Pancreas (tissue), 10 donors: ENCODE data around the gene TFEB. TPM values are rescaled to one million over a fixed set of nuclear protein-coding genes. Genes with fewer than 3 reads are reported as not detected.
A peak's percentile ranks its signal among the peaks of the same experiment; 100 is the strongest.

ENCODE experiments used
- ATAC-seq, 4 donors: fragments of 200-7000 bp; cut with Tn5 transposase; one replicate each; pipeline versions ENCODE4 v1.8.0 to v1.9.1; 2020; ENCODE audit warnings: mild to moderate bottlenecking in 4 of 4, moderate library complexity in 4 of 4
- DNase-seq, 6 donors: peaks; one replicate each; pipeline ENCODE4 v3.0.0-alpha.2; 2020
- FAIRE-seq: peaks from 2 replicates; lab custom pipeline; 2012; peaks lifted over from hg19 to GRCh38; lab: Jason Lieb, UNC
- H3K27ac ChIP-seq, 4 donors: fragments of 200-600 bp; sonication (generic); 1 replicate in 3 of 4; 2 replicates in 1 of 4; pipeline versions ENCODE4 v1.5.0 to v1.8.0; 2020
- H3K27me3 ChIP-seq, 4 donors: fragments of 200-600 bp; one replicate each; pipeline ENCODE4 v1.8.0; 2021
- H3K36me3 ChIP-seq, 3 donors: fragments of 200-600 bp; sonication (generic) in 1 of 3; one replicate each; pipeline versions ENCODE4 v1.5.0 to v1.8.0; 2020 to 2021
- H3K4me1 ChIP-seq, 3 donors: fragments of 200-600 bp; one replicate each; pipeline ENCODE4 v1.8.0; 2021
- H3K4me3 ChIP-seq, 4 donors: fragments of 200-600 bp; sonication (generic) in 2 of 4; one replicate each; pipeline versions ENCODE4 v1.5.0 to v1.8.0; 2020 to 2021
- H3K9me3 ChIP-seq, 4 donors: fragments of 200-600 bp; one replicate each; pipeline ENCODE4 v1.8.0; 2021
- WGBS, 2 donors: extraction: QIAGEN DNeasy Blood & Tissue Kit; methylation state at CpG; one replicate each; pipeline ENCODE4 v1.1.7; 2013; 5-methylcytosine and 5-hydroxymethylcytosine counted together
- intact Hi-C, 3 donors: fragments of 100-400 bp; cut with DNase I; formaldehyde crosslinking; loops; one replicate each; pipeline versions ENCODE4 v1.11.1 to v1.14.2; 2022
- polyA plus RNA-seq, 2 donors: library from polyadenylated mRNA; stranded (reverse); fragments of 200-250 nt; gene quantifications; one replicate each; pipeline ENCODE4 v1.2.3, GENCODE V29; 2013
- total RNA-seq, 6 donors: library from RNA; stranded (reverse); fragmentation: NEBNext Ultra II Directional in 4 of 6; extraction: Animal tissue kit (Norgen Biotek cat#: 25700) in 4 of 6; gene quantifications; one replicate each; pipeline versions ENCODE4 v1.2.1 to v1.2.4, GENCODE V29; 2021 to 2023
- TF ChIP-seq, protein P1 (sequence below), 4 donors: fragments of 200-600 bp; sonication (generic) in 3 of 4; IDR thresholded peaks; one replicate each; pipeline versions ENCODE4 v1.5.0 to v1.8.0; 2021; ENCODE audit warnings: antibody characterized with exemption in 4 of 4
- donor health status: healthy with polysubstance abuse.
- donor health status: DM: no; HTN: no; CAD: no; lungs with moderate emphysema.
- donor health status: DM: no; HTN: no; CAD: no.
- donor health status: control.
- donor health status: control.
- donor health status: Bipolar disorder and iron deficiency.
- donor health status: DM: yes; HTN: yes; CAD: no.
- donor health status: DM: no; HTN: no; CAD: no.
- donor health status: DM: no; HTN: no; CAD: no.
- donor health status: DM: yes; HTN: yes; CAD: no.

The TFEB gene
- total and polyA plus RNA-seq, 8 donors: 6.5 to 49.4 (median 11.6) TPM

DNA sequence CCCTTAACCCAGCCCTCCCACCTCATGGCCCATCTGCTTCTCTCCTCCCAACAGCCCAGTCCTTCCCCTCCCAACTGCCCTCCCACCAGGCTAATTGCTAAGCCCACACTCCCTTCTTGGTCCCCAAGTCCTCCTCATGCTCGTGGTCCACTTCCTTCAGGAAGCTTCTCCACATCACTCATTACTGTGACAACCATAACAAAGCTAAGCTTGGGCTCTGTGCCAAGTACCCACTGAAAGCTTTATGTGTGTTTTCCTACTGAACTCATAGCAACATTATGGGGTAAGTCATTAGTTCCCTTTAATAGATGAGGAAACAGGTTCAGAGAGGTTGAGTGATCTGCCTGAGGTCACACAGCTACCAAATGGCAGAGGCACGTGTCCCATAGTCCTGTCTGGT is 28.1 kb upstream of the TFEB start:
- WGBS, 2 donors: 32 to 41% methylated on average over 2 of the region's 2 CpGs
- Histone ChIP-seq H3K9me3 (no peaks in the 10 kb centered on the region), H3K4me1 (no peaks in the 10 kb centered on the region), H3K36me3 (no peaks in the 10 kb centered on the region), H3K27me3 (no peaks in the 10 kb centered on the region), H3K27ac (no peak overlapping the region), H3K4me3 (no peak overlapping the region)
- TF ChIP-seq, protein P1, sequence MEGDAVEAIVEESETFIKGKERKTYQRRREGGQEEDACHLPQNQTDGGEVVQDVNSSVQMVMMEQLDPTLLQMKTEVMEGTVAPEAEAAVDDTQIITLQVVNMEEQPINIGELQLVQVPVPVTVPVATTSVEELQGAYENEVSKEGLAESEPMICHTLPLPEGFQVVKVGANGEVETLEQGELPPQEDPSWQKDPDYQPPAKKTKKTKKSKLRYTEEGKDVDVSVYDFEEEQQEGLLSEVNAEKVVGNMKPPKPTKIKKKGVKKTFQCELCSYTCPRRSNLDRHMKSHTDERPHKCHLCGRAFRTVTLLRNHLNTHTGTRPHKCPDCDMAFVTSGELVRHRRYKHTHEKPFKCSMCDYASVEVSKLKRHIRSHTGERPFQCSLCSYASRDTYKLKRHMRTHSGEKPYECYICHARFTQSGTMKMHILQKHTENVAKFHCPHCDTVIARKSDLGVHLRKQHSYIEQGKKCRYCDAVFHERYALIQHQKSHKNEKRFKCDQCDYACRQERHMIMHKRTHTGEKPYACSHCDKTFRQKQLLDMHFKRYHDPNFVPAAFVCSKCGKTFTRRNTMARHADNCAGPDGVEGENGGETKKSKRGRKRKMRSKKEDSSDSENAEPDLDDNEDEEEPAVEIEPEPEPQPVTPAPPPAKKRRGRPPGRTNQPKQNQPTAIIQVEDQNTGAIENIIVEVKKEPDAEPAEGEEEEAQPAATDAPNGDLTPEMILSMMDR (IDR thresholded peaks at IDR 0.05): no peak
- ATAC-seq (no peak), FAIRE-seq (no peak), DNase-seq (no peak)
- intact Hi-C loops: no loop called here

DNA sequence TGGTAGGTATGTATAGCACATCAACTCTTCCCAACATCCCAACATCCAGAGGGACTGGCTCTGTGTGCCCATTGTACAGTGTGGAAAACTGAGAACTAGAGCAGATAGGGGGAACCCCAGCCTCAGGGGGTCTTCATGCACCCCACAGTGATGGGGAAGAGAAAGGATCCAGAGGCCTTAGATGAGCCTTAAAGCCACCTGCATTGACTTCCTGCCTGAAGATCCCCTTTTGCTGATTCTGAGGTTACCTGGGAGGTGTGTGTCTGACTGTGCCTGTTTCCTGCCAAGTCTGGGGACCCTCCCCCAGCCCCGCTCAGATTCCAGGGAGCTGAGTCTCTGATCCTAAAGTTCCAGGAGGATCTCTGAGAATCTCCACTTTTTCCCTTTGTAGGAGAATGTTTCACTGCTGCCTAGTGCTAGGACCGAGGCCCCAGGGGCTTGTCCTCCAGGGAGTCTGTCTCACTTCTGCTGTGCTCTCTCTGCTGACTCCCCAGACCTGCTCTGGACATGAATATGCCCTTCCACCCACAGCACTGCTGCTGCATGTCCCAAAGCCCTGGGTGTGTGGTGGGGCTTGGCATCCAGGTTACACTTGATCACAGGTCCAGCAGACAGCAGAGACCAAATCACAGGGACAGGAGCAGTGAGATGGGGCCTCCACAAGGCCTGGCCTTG is 24.6 kb upstream of the TFEB start:
- WGBS, 2 donors: 59 to 73% methylated on average over 2 of the region's 2 CpGs
- FAIRE-seq: no peak
- H3K4me3 ChIP-seq: no peak overlapping the region
- no peak for DNase-seq
- intact Hi-C loops: no loop called here
- no peaks in the 10 kb centered on the region for H3K36me3 ChIP-seq
- ATAC-seq: no peak
- no peak overlapping the region for H3K27ac ChIP-seq
- no peaks in the 10 kb centered on the region for H3K4me1 ChIP-seq
- H3K9me3 ChIP-seq: no peaks in the 10 kb centered on the region
- TF ChIP-seq, protein P1 (IDR thresholded peaks at IDR 0.05): no peak
- H3K27me3 ChIP-seq: no peaks in the 10 kb centered on the region

DNA sequence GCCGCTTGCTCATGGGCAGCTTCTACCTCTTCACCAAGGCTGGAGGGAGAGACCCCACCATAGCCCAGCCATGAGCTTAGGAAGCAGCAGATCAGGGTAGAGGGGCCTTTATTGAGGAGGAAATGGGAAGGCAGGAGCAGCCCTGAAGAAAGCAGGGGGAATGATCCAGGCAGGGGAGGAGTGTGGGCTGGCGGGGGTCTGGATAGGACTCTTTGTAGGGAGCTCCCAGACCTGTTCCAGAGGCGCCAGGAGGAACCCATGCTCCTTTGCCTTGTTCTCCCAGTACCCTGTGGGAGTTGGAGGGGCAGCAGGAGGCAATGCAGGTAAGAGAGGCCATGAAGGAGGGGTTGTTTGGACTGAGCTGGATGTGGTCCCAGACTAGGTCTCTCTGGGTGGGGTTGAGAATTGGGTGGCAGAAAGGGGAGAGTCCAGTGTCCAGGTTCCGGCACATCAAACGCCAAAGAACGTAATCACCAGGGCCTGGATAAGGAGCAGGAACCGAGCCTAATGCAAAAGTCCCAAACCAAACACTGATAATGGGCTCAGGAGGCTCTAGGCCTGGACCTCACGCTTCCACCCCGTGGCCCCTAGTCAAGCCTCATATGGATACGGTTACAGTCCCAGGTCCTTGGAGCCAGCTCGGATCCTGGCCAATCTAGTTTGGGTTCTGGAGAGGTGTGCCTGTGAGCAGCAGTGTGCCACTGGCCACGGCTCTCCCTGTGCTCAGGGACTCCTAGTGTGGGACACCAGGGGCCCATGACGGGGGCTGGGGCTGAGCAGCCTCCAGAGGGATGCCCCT is 23.9 kb upstream of the TFEB start:
- H3K4me3 ChIP-seq: no peak overlapping the region
- ATAC-seq (peak in 1 of 4 donors; percentile 24), FAIRE-seq (no peak), DNase-seq (no peak)
- no peaks in the 10 kb centered on the region for H3K4me1 ChIP-seq
- no peak overlapping the region for H3K27ac ChIP-seq
- H3K9me3 ChIP-seq: no peaks in the 10 kb centered on the region
- TF ChIP-seq, protein P1 (IDR thresholded peaks at IDR 0.05): no peak
- H3K36me3 ChIP-seq: no peaks in the 10 kb centered on the region
- no peaks in the 10 kb centered on the region for H3K27me3 ChIP-seq
- WGBS, 2 donors: 79 to 80% methylated on average over 13 of the region's 13 CpGs
- intact Hi-C loops: no loop called here

DNA sequence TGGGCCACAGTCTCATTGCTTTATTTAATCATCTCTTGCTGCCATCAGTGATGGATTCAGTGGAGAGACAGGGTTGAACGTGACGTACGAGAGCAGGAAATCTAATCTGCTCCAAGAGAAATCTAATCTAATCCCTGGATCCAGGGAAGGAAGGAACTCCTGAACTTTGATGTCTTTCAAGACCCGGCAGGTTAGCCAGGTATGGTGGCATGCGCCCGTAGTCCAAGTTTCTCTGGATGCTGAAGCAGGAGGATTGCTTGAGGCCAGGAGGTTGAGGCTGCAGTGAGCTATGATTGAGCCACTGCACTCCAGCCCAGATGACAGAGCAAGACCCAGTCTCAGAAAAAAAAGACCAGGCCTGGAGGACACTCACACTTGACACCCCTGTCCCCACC is 23.2 kb upstream of the TFEB start:
- WGBS, 2 donors: 82 to 86% methylated on average over 6 of the region's 6 CpGs
- Histone ChIP-seq H3K36me3 (no peaks in the 10 kb centered on the region), H3K4me3 (no peak overlapping the region), H3K27ac (no peak overlapping the region), H3K27me3 (no peaks in the 10 kb centered on the region), H3K4me1 (no peaks in the 10 kb centered on the region), H3K9me3 (no peaks in the 10 kb centered on the region)
- FAIRE-seq (no peak), ATAC-seq (no peak), DNase-seq (no peak)
- TF ChIP-seq, protein P1 (IDR thresholded peaks at IDR 0.05): no peak
- intact Hi-C loops: no loop called here
